Fibroblast of skin of left quadriceps (primary cell): ENCODE results near the gene ANAPC2.

ENCODE experiments used
- DNase-seq, 2 experiments: peaks; one replicate each; pipeline ENCODE4 v3.0.0-alpha.2; 2013; ENCODE audit warnings: low read depth in 2 of 2

The ANAPC2 gene

GRCh38 chr9:137192859-137193258 is 4.5 kb upstream of the ANAPC2 start:
- no peak for DNase-seq

- DNase-seq, result no peak
These were observed 4.1 kb upstream of the ANAPC2 start for GRCh38 chr9:137192448-137192780.

GRCh38 chr9:137191691-137192447 is 3.5 kb upstream of the ANAPC2 start:
- no peak for DNase-seq

GRCh38 chr9:137191245-137191644 is 2.9 kb upstream of the ANAPC2 start:
- DNase-seq, result no peak

- no peak for DNase-seq
These were observed 2.0 kb upstream of the ANAPC2 start for GRCh38 chr9:137190315-137190856.

- DNase-seq, result no peak
These were observed 1.2 kb upstream of the ANAPC2 start for GRCh38 chr9:137189297-137190295.

GRCh38 chr9:137188086-137188489 is 272 bp downstream of the ANAPC2 start:
- DNase-seq, result no peak

GRCh38 chr9:137187386-137187785 is 974 bp downstream of the ANAPC2 start:
- no peak for DNase-seq

GRCh38 chr9:137186385-137186784 is 2.0 kb downstream of the ANAPC2 start:
- DNase-seq, result no peak

GRCh38 chr9:137185921-137186320 is 2.4 kb downstream of the ANAPC2 start:
- DNase-seq, result no peak

GRCh38 chr9:137184881-137185660 is 3.3 kb downstream of the ANAPC2 start:
- no peak for DNase-seq

- DNase-seq, result no peak
These were observed 4.3 kb downstream of the ANAPC2 start for GRCh38 chr9:137183980-137184595.

- no peak for DNase-seq
These were observed 5.5 kb downstream of the ANAPC2 start for GRCh38 chr9:137182836-137183235.

GRCh38 chr9:137181680-137182079 is 6.7 kb downstream of the ANAPC2 start:
- no peak for DNase-seq

GRCh38 chr9:137180491-137180890 is 7.9 kb downstream of the ANAPC2 start:
- DNase-seq, result no peak

GRCh38 chr9:137179761-137180160 is 8.6 kb downstream of the ANAPC2 start:
- DNase-seq, result no peak

- no peak for DNase-seq
These were observed 9.3 kb downstream of the ANAPC2 start for GRCh38 chr9:137178939-137179630.

- DNase-seq, result no peak
These were observed 10.0 kb downstream of the ANAPC2 start for GRCh38 chr9:137178201-137178938.

- no peak for DNase-seq
These were observed 11.8 kb downstream of the ANAPC2 start for GRCh38 chr9:137176302-137177182.
